HG03039 (cell line): Measurements from ENCODE around the gene ZNF787.
"Not testable (repeated sequence)": the region's sequence is repeated elsewhere in the genome, so short reads cannot be mapped to it uniquely, and the experiment has no call there.

Source experiments
- ATAC-seq: cut with Tn5 transposase; IDR thresholded peaks from one replicate; pipeline ENCODE4 v1.9.1; 2021; ENCODE audit warnings: mild to moderate bottlenecking, moderate library complexity; ENCODE audit not compliant: unreplicated experiment

ZNF787 gene

DNA sequence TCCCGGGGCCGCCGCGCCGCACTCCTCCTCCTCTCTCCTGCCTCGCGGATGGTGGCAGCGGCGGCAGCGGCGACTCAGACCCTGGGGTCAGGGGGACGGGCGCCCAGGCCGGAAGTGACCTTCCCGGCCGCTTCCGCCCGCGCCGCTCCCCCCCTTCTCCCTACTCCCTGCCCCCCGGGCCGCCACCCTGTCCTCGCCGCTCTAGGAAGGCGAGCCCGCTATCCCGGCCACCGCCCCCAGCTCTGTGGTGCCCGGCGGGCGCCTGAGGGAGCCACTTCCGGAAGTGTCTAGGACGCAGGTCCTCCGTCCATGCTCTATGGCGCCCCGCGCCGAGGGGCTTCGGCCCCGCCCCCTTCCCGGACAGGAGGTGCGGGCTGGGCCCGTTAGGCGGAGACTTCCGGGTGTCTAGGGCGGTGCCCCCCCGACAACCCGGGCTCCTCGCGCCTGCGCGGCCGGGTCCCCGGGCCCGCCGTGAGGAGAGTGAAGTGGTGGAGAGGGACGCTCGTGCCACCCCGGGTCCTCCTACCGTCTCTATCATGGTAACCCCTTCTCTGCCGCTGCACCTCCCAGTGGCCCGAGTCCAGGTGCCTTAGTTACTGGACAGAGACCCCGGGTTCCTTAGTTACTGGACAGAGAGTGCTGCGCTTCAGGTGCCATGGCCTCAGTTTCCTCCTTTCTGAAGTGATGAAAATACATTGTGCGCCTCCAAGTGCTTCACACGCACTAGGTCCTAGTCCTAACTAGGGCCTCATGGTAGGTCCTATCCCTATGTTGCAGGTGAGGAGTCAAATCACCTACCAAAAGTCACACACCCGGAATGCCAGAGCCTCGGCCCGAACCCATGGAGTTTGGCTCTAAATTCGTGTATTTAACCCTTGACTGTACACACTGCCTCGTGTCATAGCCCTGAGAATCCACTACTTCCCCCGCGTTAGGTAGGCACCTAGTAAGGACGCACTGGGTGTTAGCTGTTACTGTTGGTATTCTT, at the start of gene ZNF787:
Gene ZNF787 (minus strand): TSS at position 116 of the 988 bp plus-strand sequence. CDS start 18,078 bp downstream, outside the sequence.
- peak; percentile 81 for ATAC-seq

DNA sequence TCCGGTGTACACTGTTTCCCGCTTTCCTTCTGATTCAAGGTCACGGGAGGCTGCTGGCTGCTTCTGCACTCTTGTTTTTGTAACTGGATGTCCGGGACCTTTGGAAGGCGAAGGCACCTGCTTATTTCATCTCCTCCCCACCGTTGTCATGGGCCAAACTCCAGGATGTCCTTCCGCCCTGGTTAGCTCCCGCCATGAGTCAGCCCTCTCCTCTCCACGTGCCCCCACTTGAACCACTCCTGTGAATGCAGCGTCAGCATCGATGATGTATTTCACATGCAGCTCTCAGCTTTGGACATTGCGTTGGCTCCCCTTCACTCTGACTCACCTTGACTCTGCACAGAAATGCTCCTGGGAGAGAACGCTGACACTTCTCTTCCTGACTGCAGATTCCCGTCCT, 49.2 kb upstream of the ZNF787 start:
- ATAC-seq, result no peak

- no peak for ATAC-seq
These were observed 46.0 kb upstream of the ZNF787 start for GRCh38 chr19:56167064-56167578.

- ATAC-seq, result no peak
These were observed 42.0 kb upstream of the ZNF787 start for GRCh38 chr19:56163097-56163496.

- ATAC-seq, result no peak
These were observed 41.2 kb upstream of the ZNF787 start for GRCh38 chr19:56162258-56162657.

- ATAC-seq, result no peak
These were observed 40.4 kb upstream of the ZNF787 start for GRCh38 chr19:56161534-56161933.

DNA sequence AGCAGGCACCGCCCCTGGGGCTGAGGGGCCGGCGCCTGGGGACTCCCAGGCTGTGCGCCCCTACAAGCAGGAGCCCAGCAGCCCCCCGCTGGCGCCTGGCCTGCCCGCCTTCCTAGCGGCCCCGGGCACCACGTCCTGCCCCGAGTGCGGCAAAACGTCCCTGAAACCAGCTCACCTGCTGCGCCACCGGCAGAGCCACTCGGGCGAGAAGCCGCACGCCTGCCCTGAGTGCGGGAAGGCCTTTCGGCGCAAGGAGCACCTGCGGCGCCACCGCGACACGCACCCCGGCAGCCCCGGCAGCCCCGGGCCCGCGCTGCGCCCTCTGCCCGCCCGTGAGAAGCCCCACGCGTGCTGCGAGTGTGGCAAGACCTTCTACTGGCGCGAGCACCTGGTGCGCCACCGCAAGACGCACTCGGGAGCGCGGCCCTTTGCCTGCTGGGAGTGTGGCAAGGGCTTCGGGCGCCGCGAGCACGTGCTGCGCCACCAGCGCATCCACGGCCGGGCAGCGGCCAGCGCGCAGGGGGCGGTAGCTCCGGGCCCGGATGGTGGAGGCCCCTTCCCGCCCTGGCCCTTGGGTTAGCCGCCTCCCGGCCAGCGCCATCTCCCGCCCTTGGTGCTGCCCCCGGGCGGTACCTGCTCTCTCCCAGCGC, 38.7 kb upstream of the ZNF787 start:
- no peak for ATAC-seq

- no peak for ATAC-seq
These were observed 38.0 kb upstream of the ZNF787 start for GRCh38 chr19:56159009-56159559.

DNA sequence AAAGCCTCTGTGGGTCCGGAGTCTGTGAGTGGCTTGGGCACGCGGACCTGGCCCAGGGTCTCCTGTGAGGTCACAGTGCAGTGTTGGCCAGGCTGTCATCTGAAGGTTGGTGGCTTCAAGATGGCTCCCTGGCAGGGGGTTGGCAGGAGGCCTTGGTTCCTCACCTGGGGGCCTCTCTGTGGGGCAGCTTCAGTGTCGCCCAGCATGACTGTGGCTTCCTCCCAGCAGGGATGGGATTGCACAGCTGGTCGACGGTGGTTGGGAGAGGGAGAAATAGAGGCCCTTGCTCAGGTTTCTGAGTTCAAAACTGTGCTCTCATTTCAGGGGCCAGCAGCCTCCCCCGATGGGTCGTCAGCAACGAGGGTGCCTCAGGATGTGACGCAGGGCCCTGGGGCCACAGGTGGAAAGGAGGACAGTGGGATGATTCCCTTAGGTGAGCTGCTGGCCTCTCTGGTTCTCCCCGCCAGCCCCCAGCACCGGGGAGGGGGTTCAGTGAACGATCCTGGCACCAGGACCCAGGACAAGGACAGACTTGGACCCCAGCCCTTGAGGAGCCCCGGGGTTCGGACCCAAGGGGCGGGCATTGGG, 37.2 kb upstream of the ZNF787 start:
- no peak for ATAC-seq

DNA sequence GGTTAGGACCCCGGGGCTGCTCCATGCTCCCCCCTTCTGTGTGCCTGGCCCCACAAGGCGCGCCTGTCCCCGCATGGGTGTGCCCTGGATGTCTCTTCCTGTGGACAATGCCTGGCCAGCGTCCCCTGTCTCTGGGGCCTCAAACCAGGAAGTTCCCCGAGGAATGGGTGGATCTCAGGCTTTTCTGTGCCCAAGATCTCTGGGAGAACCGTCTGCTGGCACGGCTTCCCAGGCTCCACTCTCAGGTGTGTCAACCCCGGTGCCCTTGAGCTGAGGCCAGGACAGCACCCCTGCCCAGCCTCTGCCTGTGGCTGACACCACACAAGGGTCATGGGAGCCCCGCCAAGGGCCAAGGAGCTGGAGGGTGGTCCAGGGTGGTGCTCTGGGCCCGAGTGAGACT, 35.7 kb upstream of the ZNF787 start:
- no peak for ATAC-seq

DNA sequence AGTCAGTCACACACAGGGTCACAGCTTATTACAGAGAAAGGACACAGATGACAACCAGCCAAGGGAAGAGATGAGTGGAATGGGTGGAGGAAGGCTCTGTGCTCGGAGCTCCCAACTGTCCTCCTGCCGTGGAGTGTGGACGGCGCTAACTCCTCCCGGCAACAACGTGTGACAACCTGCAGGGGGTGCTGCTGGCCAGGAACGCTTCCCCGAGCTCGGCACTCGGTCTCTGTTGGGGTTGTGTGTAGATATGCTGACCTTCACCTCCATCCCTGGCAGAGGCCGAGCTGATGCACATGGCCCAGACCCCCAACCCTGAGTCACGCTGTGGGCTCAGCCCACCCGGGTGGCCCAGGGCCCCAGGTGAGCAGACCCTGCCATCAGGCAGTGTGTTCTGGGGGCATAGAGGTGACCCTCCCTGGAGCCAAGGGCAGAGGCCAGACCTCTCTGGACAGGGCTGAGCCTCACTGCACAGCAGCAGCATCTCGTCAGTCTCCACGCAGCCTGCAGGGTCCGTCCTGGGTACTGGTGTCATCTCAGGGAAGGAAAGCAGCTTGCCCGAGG, 34.1 kb upstream of the ZNF787 start:
- ATAC-seq, result no peak

DNA sequence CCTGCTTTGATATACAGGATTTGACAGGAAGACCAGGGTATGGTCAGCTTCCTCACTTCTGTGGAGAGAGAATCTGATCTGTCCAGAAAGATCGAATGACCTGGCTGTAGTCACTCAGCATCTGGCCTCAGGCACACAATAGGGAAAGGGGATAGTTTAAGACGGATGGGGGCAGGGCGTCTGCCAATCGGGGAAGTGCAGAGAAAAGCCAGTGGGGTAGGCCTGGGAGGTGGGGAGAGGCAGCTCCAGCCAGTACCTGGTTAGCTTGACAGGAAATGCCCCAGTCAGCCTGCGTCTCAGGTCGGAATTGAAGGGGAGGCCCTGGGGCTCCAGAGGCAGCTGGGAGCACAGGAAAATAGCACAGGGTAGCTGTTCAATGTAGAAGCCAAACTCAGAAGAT, 32.4 kb upstream of the ZNF787 start:
- no peak for ATAC-seq

DNA sequence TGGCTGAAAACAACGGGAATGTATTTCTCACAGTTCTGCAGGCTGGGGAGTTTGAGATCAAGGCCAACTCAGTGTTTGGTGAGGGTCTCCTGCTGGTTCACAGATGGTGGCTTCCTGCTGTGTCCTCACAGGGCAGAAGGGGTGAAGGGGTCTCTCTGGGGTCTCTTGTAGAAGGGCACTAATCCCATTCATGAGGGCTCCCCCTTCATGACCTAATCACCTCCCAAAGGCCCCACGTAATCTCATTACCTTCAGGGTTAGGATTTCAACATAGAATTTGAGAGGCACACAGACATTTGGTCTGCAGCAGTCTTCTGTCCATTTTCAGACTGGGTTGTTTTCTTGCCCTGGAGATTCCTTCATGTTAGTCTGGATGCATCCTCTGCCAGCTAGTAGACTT, 31.5 kb upstream of the ZNF787 start:
- no peak for ATAC-seq

GRCh38 chr19:56150358-56150757, 29.3 kb upstream of the ZNF787 start:
- no peak for ATAC-seq

GRCh38 chr19:56149656-56150038, 28.6 kb upstream of the ZNF787 start:
- ATAC-seq, result no peak

- not testable (repeated sequence) for ATAC-seq
These were observed 28.0 kb upstream of the ZNF787 start for GRCh38 chr19:56148955-56149655.

GRCh38 chr19:56148096-56148495, 27.0 kb upstream of the ZNF787 start:
- ATAC-seq, result no peak

GRCh38 chr19:56147307-56147706, 26.2 kb upstream of the ZNF787 start:
- no peak for ATAC-seq

GRCh38 chr19:56146904-56147303, 25.8 kb upstream of the ZNF787 start:
- no peak for ATAC-seq

GRCh38 chr19:56145698-56146097, 24.6 kb upstream of the ZNF787 start:
- ATAC-seq, result no peak
